HPDE6-E6E7 (cell line): ENCODE measurements around the gene HECTD1.
"Not testable (repeated sequence)": the region's sequence is repeated elsewhere in the genome, so short reads cannot be mapped to it uniquely, and the experiment has no call there.

Source experiments
- DNase-seq: peaks from one replicate; pipeline ENCODE4 v3.0.0; 2011; ENCODE audit warnings: missing footprints; ENCODE audit errors: extremely low spot score

HECTD1 gene

GRCh38 chr14:31154956-31155355, 52.6 kb downstream of the HECTD1 start:
- DNase-seq, result no peak

GRCh38 chr14:31142455-31143087, 65.0 kb downstream of the HECTD1 start:
- DNase-seq, result no peak

- DNase-seq, result no peak
Measured at GRCh38 chr14:31139301-31139847, 68.2 kb downstream of the HECTD1 start.

- DNase-seq, result no peak
Measured at GRCh38 chr14:31138301-31138700, 69.3 kb downstream of the HECTD1 start.

- no peak for DNase-seq
Measured at GRCh38 chr14:31137214-31137889, 70.2 kb downstream of the HECTD1 start.

- DNase-seq, result no peak
Measured at GRCh38 chr14:31133133-31133532, 74.5 kb downstream of the HECTD1 start.

- no peak for DNase-seq
Measured at GRCh38 chr14:31128601-31129526, 78.7 kb downstream of the HECTD1 start.

- no peak for DNase-seq
Measured at GRCh38 chr14:31127690-31128089, 79.9 kb downstream of the HECTD1 start.

- DNase-seq, result no peak
Measured at GRCh38 chr14:31126680-31127079, 80.9 kb downstream of the HECTD1 start.

- no peak for DNase-seq
Measured at GRCh38 chr14:31125231-31125630, 82.4 kb downstream of the HECTD1 start.

- DNase-seq, result no peak
Measured at GRCh38 chr14:31124197-31124596, 83.4 kb downstream of the HECTD1 start.

- DNase-seq, result no peak
Measured at GRCh38 chr14:31122921-31123320, 84.7 kb downstream of the HECTD1 start.

- no peak for DNase-seq
Measured at GRCh38 chr14:31122098-31122611, 85.4 kb downstream of the HECTD1 start.

GRCh38 chr14:31118892-31119291, 88.7 kb downstream of the HECTD1 start:
- no peak for DNase-seq

- no peak for DNase-seq
Measured at GRCh38 chr14:31113794-31114193, 93.8 kb downstream of the HECTD1 start.

- DNase-seq, result no peak
Measured at GRCh38 chr14:31110872-31111271, 96.7 kb downstream of the HECTD1 start.

GRCh38 chr14:31109257-31109656, 98.3 kb downstream of the HECTD1 start:
- no peak for DNase-seq

GRCh38 chr14:31106768-31107167, 100.8 kb downstream of the HECTD1 start:
- DNase-seq, result no peak

- DNase-seq, result no peak
Measured at GRCh38 chr14:31097081-31097480, 110.5 kb downstream of the HECTD1 start.

- DNase-seq, result no peak
Measured at GRCh38 chr14:31096255-31096654, 111.3 kb downstream of the HECTD1 start.

- not testable (repeated sequence) for DNase-seq
Measured at GRCh38 chr14:31095817-31096216, 111.8 kb downstream of the HECTD1 start.
